ENCODE measurements around the gene CBLC. TPM values are rescaled to one million over a fixed set of nuclear protein-coding genes. Genes with fewer than 3 reads are reported as not detected.

The CBLC gene
- total and polyA plus RNA-seq, 10 of the 15 experiments (the other 5 are each of a cell fraction or from before 2014, with no cell fraction given): not detected

GRCh38 chr19:44754750-44755080, 23.0 kb upstream of the CBLC start:
- no peak overlapping the region for H2AFZ ChIP-seq (ENCODE audit: control insufficient read depth, low read depth, low read length)
- no peaks in the 10 kb centered on the region for H3K27me3 ChIP-seq (replicated peaks in 1 of 2; ENCODE audit: control insufficient read depth in 2 of 2, insufficient read depth in 2 of 2, low read length in 1 of 2)
- H3K27ac ChIP-seq (ENCODE audit: control insufficient read depth, insufficient read depth): peak overlapping the region; percentile 95
- H3K4me2 ChIP-seq (ENCODE audit: control insufficient read depth, insufficient read depth): peak overlapping the region; percentile 90
- FAIRE-seq (no peak), ATAC-seq (no peak), DNase-seq (ENCODE audit: low read depth, low spot score) (no peak)
- peak overlapping the region; percentile 87 for H3K9ac ChIP-seq (ENCODE audit: control insufficient read depth, insufficient read depth, low read length)
- no peaks in the 10 kb centered on the region for H4K20me1 ChIP-seq (ENCODE audit: control insufficient read depth, insufficient read depth)
- WGBS (ENCODE audit: insufficient coverage, insufficient replicate concordance, low lambda C conversion rate, missing lambda C conversion rate): 15% methylated on average over 11 of the region's 11 CpGs
- intact Hi-C loops (cut with micrococcal nuclease; ENCODE audit: unreplicated experiment) (no loop called here), in situ Hi-C loops (cut with MboI) (no loop called here)
- RAD21 ChIA-PET (ENCODE audit: unreplicated experiment): interaction anchor here (0.9 to 4.2 kb wide), 6 partner anchors 12 to 33 kb away, joined by 7 to 49 read pairs (median 10); no protein-coding TSS in a partner anchor
- peaks cover 0 to 11% of the 10 kb centered on the region in 2 experiments for H3K36me3 ChIP-seq (ENCODE audit: control insufficient read depth in 2 of 2, insufficient read depth in 2 of 2, low read length in 1 of 2)
- peak; percentile 4 for TF ChIP-seq MYC (IDR thresholded peaks at IDR 0.05; ENCODE audit: insufficient read depth, insufficient read length, insufficient replicate concordance, low read length, severe bottlenecking)
- no peak for TF ChIP-seq ZBTB33 (IDR thresholded peaks at IDR 0.05)
- POLR2A ChIA-PET: interaction anchor here (1.2 to 3.8 kb wide), 4 partner anchors 15 to 63 kb away, joined by 3 to 20 read pairs (median 12); no protein-coding TSS in a partner anchor
- CTCF ChIA-PET: interaction anchor here (0.9 to 7.7 kb wide), 4 partner anchors 12 to 31 kb away, joined by 3 to 109 read pairs (median 5); no protein-coding TSS in a partner anchor
- H3K9me3 ChIP-seq (replicated peaks; ENCODE audit: control insufficient read depth, insufficient read depth, low read length): no peaks in the 10 kb centered on the region
- H3K4me1 ChIP-seq (ENCODE audit: control insufficient read depth, insufficient read depth, low read length): peaks cover 32% of the 10 kb centered on the region
- no TSS peak for BruUV-seq (replicated peaks)
- H3K4me3 ChIP-seq: peak overlapping the region; percentile 77
- SMC1A ChIA-PET (ENCODE audit: uncharacterized antibody, unreplicated experiment): interaction anchor here (0.6 to 7.7 kb wide), 6 partner anchors 8 to 30 kb away, joined by 3 to 115 read pairs (median 8); no protein-coding TSS in a partner anchor
- peaks cover 42% of the 10 kb centered on the region for H3K79me2 ChIP-seq (ENCODE audit: control insufficient read depth, insufficient read depth, low read length)

DNA sequence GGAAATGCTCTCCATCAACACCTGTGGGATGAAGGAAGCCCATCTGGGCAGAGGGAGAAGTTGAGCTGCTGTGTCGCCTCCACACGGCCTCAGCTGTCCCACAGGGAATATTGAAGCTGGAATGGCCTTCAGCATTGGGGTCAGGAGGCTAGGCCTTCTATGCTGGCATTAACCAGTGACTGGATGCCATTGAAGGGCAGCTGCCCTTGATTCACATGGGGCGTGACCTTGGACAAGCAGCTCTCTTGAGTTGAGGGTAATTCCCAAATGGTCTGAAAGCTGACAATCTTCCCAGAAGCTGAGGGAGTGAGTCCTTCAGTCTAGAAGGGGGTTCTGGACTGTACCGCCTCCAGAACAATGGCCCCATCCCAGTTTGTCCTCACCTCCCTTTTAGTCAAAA, 22.5 kb upstream of the CBLC start:
- ChIA-PET POLR2A (interaction anchor here (1.2 to 3.8 kb wide), 2 partner anchors 15 to 33 kb away, joined by 3 to 14 read pairs; no protein-coding TSS in a partner anchor), RAD21 (ENCODE audit: unreplicated experiment) (interaction anchor here (0.9 to 4.2 kb wide), 4 partner anchors 12 to 33 kb away, joined by 8 to 26 read pairs (median 10); no protein-coding TSS in a partner anchor), CTCF (interaction anchor here (0.5 to 7.7 kb wide), 5 partner anchors 11 to 32 kb away, joined by 3 to 109 read pairs (median 6); no protein-coding TSS in a partner anchor), SMC1A (ENCODE audit: uncharacterized antibody, unreplicated experiment) (interaction anchor here (0.8 to 7.7 kb wide), 3 partner anchors 10 to 30 kb away, joined by 3 to 115 read pairs (median 12); no protein-coding TSS in a partner anchor)
- Histone ChIP-seq H2AFZ (ENCODE audit: control insufficient read depth, low read depth, low read length) (no peak overlapping the region), H3K79me2 (ENCODE audit: control insufficient read depth, insufficient read depth, low read length) (peaks cover 37% of the 10 kb centered on the region), H3K36me3 (ENCODE audit: control insufficient read depth in 2 of 2, insufficient read depth in 2 of 2, low read length in 1 of 2) (peaks cover 0 to 11% of the 10 kb centered on the region in 2 experiments; a peak in 3 of 4 replicates), H3K27ac (ENCODE audit: control insufficient read depth, insufficient read depth) (peak overlapping the region; percentile 95), H4K20me1 (ENCODE audit: control insufficient read depth, insufficient read depth) (no peaks in the 10 kb centered on the region), H3K9ac (ENCODE audit: control insufficient read depth, insufficient read depth, low read length) (peak overlapping the region; percentile 87), H3K4me3 (peak overlapping the region; percentile 77), H3K4me2 (ENCODE audit: control insufficient read depth, insufficient read depth) (peak overlapping the region; percentile 90), H3K27me3 (replicated peaks in 1 of 2; ENCODE audit: control insufficient read depth in 2 of 2, insufficient read depth in 2 of 2, low read length in 1 of 2) (no peaks in the 10 kb centered on the region), H3K4me1 (ENCODE audit: control insufficient read depth, insufficient read depth, low read length) (peaks cover 27% of the 10 kb centered on the region), H3K9me3 (replicated peaks; ENCODE audit: control insufficient read depth, insufficient read depth, low read length) (no peaks in the 10 kb centered on the region)
- in situ Hi-C loops (cut with MboI): no loop called here
- no peak for ATAC-seq
- 96% methylated on average over 4 of the region's 4 CpGs for WGBS (ENCODE audit: insufficient coverage, insufficient replicate concordance, low lambda C conversion rate, missing lambda C conversion rate)
- no TSS peak for BruUV-seq (replicated peaks)
- intact Hi-C loops (cut with micrococcal nuclease; ENCODE audit: unreplicated experiment): no loop called here
- no peak for DNase-seq (ENCODE audit: low read depth, low spot score)
- no peak for FAIRE-seq
- no peak for TF ChIP-seq SKIL (IDR thresholded peaks at IDR 0.05; ENCODE audit: low read depth, poor library complexity, severe bottlenecking)
- no peak for TF ChIP-seq TBL1XR1 (IDR thresholded peaks at IDR 0.05; ENCODE audit: low read depth, low read length)
- TF ChIP-seq WRNIP1 (IDR thresholded peaks at IDR 0.05; ENCODE audit: borderline replicate concordance, low read depth, low read length): no peak
- TF ChIP-seq FOXM1 (IDR thresholded peaks at IDR 0.05; ENCODE audit: low read depth, low read length): no peak
- TF ChIP-seq IKZF2 (IDR thresholded peaks at IDR 0.05): no peak
- no peak for TF ChIP-seq NRF1 (conservative IDR thresholded peaks at IDR 0.05; ENCODE audit: low read depth, low read length)
- TF ChIP-seq ZNF274 (IDR thresholded peaks at IDR 0.05; ENCODE audit: insufficient read depth, insufficient read length): no peak
- TF ChIP-seq NR2C2 (IDR thresholded peaks at IDR 0.05; ENCODE audit: borderline replicate concordance, control insufficient read depth, insufficient read length, low read depth): no peak
- no peak for TF ChIP-seq SMAD5 (IDR thresholded peaks at IDR 0.05; ENCODE audit: low read depth)

All from GM12878 (cell line).